ENCODE measurements around the gene TMSB15B. TPM values are rescaled to one million over a fixed set of nuclear protein-coding genes. Genes with fewer than 3 reads are reported as not detected.

Gene TMSB15B
- total and polyA plus RNA-seq, 2 donors (not counting 3 experiments of a cell fraction or from before 2014, with no cell fraction given): 14.5 to 15.1 TPM

DNA sequence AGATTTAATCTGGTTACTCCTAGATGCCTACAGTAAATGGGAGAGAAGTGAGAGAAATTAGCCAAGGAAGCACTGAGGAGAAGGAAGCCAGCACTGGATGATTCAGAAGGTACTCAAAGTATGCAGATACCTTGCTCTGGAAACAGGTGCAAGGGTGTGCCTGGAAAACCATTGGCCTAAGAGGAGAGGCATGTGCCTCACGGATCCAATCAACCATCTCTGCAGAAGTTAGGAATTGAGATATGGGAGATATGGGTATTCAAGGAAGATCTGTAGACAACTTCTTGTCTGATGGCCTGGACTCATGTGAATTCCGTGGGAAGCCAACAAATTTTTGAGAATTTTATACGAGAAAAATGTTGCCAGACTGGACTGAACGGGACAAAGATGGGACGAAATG lies 46.4 kb downstream of the TMSB15B start:
- no peaks in the 10 kb centered on the region for H4K20me1 ChIP-seq (replicated peaks; ENCODE audit: control insufficient read depth, extremely low read depth, insufficient read depth, low read length)
- BruUV-seq (replicated peaks): no TSS peak
- DNase-seq (ENCODE audit: low read depth, low spot score): no peak
- no peaks in the 10 kb centered on the region for H3K9me1 ChIP-seq (replicated peaks; ENCODE audit: control insufficient read depth, extremely low read depth, insufficient read depth, low read length)
- no peak overlapping the region for H3K4me3 ChIP-seq (replicated peaks in 1 of 3; ENCODE audit: insufficient read depth in 1 of 3, low read depth in 1 of 3, low read length in 3 of 3)
- H3K27me3 ChIP-seq (ENCODE audit: control insufficient read depth in 2 of 2, insufficient read depth in 2 of 2, low read length in 2 of 2): no peaks in the 10 kb centered on the region
- no peak for FAIRE-seq
- H3K9ac ChIP-seq (replicated peaks; ENCODE audit: extremely low read depth, insufficient read depth, low read length): no peak overlapping the region
- TF ChIP-seq, protein P1, sequence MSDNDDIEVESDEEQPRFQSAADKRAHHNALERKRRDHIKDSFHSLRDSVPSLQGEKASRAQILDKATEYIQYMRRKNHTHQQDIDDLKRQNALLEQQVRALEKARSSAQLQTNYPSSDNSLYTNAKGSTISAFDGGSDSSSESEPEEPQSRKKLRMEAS (IDR thresholded peaks at IDR 0.05; ENCODE audit: insufficient read depth, insufficient read length): no peak
- no peak for TF ChIP-seq JUN (IDR thresholded peaks at IDR 0.05; ENCODE audit: borderline replicate concordance, insufficient read depth, insufficient read length, low read depth)
- H2AFZ ChIP-seq (ENCODE audit: low read depth, low read length): no peak overlapping the region
- no peak overlapping the region for H3K27ac ChIP-seq (ENCODE audit: insufficient read depth, low read depth, low read length)
- no peaks in the 10 kb centered on the region for H3K9me3 ChIP-seq (replicated peaks; ENCODE audit: control insufficient read depth, insufficient read depth, low read length)
- ChIA-PET CTCF (no interaction called here), POLR2A (no interaction called here)
- dilution Hi-C loops (cut with MboI; ENCODE audit: extremely low pct_ligation_motif_present, low sequenced_read_pairs): no loop called here
- H3K79me2 ChIP-seq (ENCODE audit: control insufficient read depth, insufficient read depth, low read length): no peaks in the 10 kb centered on the region
- H3K36me3 ChIP-seq (ENCODE audit: control insufficient read depth in 2 of 2, extremely low read depth in 1 of 2, insufficient read depth in 2 of 2, low read length in 2 of 2): no peaks in the 10 kb centered on the region
- no peaks in the 10 kb centered on the region for H3K4me1 ChIP-seq (ENCODE audit: control insufficient read depth, extremely low read depth, insufficient read depth, low read length)
- intact Hi-C loops (cut with micrococcal nuclease): no loop called here
- H3K4me2 ChIP-seq (ENCODE audit: insufficient read depth, low read length): no peak overlapping the region

DNA sequence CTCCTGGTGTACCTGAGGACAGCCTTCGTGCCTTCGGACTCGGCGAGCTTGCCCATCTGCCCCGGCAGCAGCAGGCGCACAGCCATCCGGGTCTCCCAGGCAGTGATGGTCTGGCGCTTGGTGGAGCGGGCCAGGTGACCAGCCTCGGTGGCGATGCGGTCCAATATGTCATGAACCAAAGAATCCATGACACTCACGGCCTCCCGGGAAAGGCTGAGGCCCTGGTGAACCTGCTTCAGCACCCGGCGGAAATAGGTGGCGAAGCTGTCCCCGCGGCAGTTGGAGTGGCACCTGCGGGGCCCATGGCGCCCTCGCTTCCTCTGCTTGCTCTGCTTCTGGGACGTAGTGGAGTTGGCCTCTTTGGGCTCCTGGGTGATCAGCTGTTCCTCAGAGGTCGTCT lies 50.7 kb downstream of the TMSB15B start:
- CTCF ChIA-PET: no interaction called here
- H3K9me1 ChIP-seq (replicated peaks; ENCODE audit: control insufficient read depth, extremely low read depth, insufficient read depth, low read length): no peaks in the 10 kb centered on the region
- no peak for FAIRE-seq
- no peak overlapping the region for H2AFZ ChIP-seq (ENCODE audit: low read depth, low read length)
- no peak overlapping the region for H3K4me3 ChIP-seq (replicated peaks in 1 of 3; ENCODE audit: insufficient read depth in 1 of 3, low read depth in 1 of 3, low read length in 3 of 3)
- dilution Hi-C loops (cut with MboI; ENCODE audit: extremely low pct_ligation_motif_present, low sequenced_read_pairs) (no loop called here), intact Hi-C loops (cut with micrococcal nuclease) (no loop called here)
- H4K20me1 ChIP-seq (replicated peaks; ENCODE audit: control insufficient read depth, extremely low read depth, insufficient read depth, low read length): no peaks in the 10 kb centered on the region
- H3K79me2 ChIP-seq (ENCODE audit: control insufficient read depth, insufficient read depth, low read length): no peaks in the 10 kb centered on the region
- no peak overlapping the region for H3K4me2 ChIP-seq (ENCODE audit: insufficient read depth, low read length)
- TF ChIP-seq POLR2AphosphoS5 (IDR thresholded peaks at IDR 0.05; ENCODE audit: insufficient read depth, low read depth, low read length) (no peak), EZH2 (IDR thresholded peaks at IDR 0.05; ENCODE audit: borderline replicate concordance, low read depth, low read length, severe bottlenecking) (no peak), MYC (IDR thresholded peaks at IDR 0.05; ENCODE audit: low read depth, low read length) (no peak), JUN (IDR thresholded peaks at IDR 0.05; ENCODE audit: borderline replicate concordance, insufficient read depth, insufficient read length, low read depth) (no peak), GATA2 (IDR thresholded peaks at IDR 0.05; ENCODE audit: insufficient read depth, insufficient read length, low read depth, low read length) (no peak)
- H3K36me3 ChIP-seq (ENCODE audit: control insufficient read depth in 2 of 2, extremely low read depth in 1 of 2, insufficient read depth in 2 of 2, low read length in 2 of 2): no peaks in the 10 kb centered on the region
- H3K27me3 ChIP-seq (ENCODE audit: control insufficient read depth in 2 of 2, insufficient read depth in 2 of 2, low read length in 2 of 2): no peaks in the 10 kb centered on the region
- H3K9ac ChIP-seq (replicated peaks; ENCODE audit: extremely low read depth, insufficient read depth, low read length): no peak overlapping the region
- POLR2A ChIA-PET: no interaction called here
- BruUV-seq (replicated peaks): no TSS peak
- no peaks in the 10 kb centered on the region for H3K9me3 ChIP-seq (replicated peaks; ENCODE audit: control insufficient read depth, insufficient read depth, low read length)
- no peaks in the 10 kb centered on the region for H3K4me1 ChIP-seq (ENCODE audit: control insufficient read depth, extremely low read depth, insufficient read depth, low read length)
- no peak overlapping the region for H3K27ac ChIP-seq (ENCODE audit: insufficient read depth, low read depth, low read length)
- no peak for DNase-seq (ENCODE audit: low read depth, low spot score)
